AG10803 (cell line): ENCODE data around the gene CD300C.

Experiments
- DNase-seq: peaks from one replicate; pipeline ENCODE4 v3.0.0; 2010; ENCODE audit warnings: low read depth
- H3K4me3 ChIP-seq: 2 replicates; pipeline ENCODE4 v1.5.1; 2011; ENCODE audit warnings: mild to moderate bottlenecking, low read length, control low read depth
- TF ChIP-seq, protein P1 (sequence below): conservative IDR thresholded peaks from 2 replicates; pipeline ENCODE4 v1.5.1; 2011; ENCODE audit warnings: mild to moderate bottlenecking, low read length, control low read depth, inconsistent platforms

Gene CD300C

DNA sequence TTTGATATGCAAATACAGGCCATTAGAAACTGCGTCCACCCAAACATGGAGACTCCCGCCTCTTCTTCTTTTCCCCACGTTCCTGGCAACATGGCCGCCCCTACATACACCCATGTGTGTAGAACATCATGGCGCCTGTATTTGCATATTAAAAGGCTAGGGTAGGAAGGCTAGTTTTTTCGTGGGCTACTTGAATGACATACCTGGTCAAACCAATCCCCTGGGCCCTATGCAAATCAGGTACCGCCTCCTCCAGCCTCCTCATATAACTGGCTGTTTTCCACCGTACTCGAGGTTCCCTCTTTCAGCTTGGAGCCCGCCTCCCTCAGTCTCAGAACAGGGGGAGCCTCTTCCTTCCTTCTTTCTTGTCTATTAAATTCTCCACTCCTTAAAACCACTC lies 13.8 kb downstream of the CD300C start:
- no peak overlapping the region for H3K4me3 ChIP-seq
- no peak for DNase-seq
- TF ChIP-seq, protein P1, sequence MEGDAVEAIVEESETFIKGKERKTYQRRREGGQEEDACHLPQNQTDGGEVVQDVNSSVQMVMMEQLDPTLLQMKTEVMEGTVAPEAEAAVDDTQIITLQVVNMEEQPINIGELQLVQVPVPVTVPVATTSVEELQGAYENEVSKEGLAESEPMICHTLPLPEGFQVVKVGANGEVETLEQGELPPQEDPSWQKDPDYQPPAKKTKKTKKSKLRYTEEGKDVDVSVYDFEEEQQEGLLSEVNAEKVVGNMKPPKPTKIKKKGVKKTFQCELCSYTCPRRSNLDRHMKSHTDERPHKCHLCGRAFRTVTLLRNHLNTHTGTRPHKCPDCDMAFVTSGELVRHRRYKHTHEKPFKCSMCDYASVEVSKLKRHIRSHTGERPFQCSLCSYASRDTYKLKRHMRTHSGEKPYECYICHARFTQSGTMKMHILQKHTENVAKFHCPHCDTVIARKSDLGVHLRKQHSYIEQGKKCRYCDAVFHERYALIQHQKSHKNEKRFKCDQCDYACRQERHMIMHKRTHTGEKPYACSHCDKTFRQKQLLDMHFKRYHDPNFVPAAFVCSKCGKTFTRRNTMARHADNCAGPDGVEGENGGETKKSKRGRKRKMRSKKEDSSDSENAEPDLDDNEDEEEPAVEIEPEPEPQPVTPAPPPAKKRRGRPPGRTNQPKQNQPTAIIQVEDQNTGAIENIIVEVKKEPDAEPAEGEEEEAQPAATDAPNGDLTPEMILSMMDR = no peak

DNA sequence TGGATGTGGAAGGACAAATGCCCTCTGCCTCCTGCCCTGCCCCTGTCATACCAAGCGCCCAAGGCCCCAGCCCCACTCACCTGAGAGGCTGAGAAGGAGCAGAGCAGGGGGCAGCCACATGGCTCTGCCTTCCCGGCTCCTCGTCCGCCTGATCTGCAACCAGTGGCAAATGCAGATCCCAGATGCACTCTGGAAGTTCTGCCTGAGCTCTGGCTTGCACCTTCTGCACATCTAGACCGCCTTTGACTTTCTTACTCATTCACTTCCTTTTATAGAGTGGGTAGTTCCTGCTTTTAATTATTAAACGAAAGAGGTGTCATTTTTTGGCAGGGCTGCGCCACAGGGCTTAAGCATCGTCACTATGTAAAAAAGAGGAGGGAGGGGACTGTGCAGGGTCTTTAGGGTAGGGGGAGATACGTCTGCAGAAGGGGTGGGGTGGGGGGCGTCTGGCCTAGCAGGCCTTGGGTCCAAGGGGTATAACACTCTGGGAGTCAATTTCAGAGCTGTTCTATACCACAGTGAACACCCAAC lies 14.6 kb downstream of the CD300C start, which contains the start of gene CD300LB:
Gene CD300LB (minus strand): TSS at position 245 of the 531 bp plus-strand sequence. CDS start 125 bp downstream, at position 120.
- TF ChIP-seq, protein P1 = no peak
- no peak for DNase-seq
- no peak within 1 kb of the TSS for H3K4me3 ChIP-seq

DNA sequence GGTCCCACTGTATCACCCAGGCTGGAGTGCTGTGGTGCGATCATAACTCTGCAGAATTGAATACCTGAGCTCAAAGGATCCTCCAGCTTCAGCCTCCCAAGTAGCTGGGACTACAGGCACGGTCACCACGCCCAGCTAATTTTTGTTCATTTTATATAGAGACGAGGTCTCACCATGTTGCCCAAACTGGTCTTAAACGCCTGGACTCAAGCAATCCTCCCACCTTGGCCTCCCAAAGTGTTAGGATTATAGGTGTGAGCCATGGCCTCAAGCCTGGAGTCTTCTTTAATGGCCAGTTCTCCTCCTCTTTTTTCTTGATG lies 15.1 kb downstream of the CD300C start:
- TF ChIP-seq, protein P1 = no peak
- H3K4me3 ChIP-seq = no peak overlapping the region
- no peak for DNase-seq

DNA sequence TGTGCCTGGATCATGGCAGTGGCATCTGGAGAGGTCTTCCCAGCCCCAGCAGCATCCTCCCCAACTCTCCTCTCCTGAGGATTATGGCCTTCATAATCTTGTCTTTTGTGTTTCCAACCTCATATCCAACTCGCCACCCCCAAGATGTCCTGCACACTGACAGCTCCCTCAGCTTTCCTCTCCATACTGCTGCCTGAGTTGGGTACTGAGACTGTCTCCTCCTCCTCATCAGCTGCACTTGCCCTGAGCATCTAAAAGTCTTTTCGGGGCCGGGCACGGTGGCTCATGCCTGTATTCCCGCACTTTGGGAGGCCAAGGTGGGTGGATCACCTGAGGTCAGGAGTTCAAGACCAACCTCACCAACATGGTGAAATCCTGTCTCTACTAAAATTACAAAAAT lies 16.7 kb downstream of the CD300C start:
- TF ChIP-seq, protein P1 = no peak
- H3K4me3 ChIP-seq = no peak overlapping the region
- no peak for DNase-seq

DNA sequence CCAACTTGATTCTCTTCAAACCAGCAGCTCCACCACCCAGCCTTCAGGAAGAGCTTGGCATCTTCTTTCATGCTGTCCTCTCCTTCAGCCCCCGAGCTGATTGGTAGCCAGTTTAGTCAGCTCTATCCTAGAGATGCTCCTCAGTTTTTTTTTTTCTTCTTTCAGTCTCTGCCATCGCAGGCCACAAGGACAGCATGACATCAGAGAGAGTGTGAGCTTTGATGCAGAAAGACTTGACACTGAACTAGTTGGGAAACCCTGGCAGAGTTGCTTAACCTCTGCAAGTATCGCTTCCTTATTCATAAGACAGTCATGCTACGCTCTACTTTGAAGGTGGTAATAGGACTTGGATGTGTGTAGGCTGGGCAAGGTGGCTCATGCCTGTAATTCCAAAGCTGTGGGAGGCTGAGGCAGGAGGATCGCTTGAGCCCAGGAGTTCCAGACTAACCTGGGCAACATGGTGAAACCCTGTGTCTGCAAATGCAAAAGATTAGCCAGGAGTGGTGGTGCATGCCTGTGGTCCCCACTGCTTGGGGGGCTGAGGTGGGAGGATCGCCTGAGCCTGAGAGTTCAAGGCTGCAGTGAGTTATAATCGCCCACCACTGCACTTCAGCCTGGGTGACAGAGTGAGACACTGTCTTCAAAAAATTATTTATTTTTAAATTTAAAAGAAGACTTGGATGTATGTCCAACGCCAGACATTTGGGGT lies 17.3 kb downstream of the CD300C start:
- TF ChIP-seq, protein P1 = no peak
- DNase-seq = no peak
- H3K4me3 ChIP-seq = no peak overlapping the region

DNA sequence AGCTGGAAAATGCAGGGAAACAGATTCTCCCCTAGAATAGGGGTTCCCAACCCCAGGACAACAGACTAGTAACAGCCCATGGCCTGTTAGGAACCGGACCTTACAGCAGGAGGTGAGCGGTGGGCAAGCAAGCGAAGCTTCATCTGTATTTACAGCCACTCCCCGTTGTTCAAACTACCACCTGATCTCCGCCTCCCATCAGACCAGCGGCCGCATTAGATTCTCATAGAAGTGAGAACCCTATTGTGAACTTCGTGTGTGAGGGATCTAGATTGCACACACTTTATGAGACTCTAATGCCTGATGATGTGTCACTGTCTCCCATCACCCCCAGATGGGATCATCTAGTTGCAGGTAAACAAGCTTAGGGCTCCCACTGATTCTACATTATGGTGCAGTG lies 18.2 kb downstream of the CD300C start:
- TF ChIP-seq, protein P1 = no peak
- DNase-seq = no peak

DNA sequence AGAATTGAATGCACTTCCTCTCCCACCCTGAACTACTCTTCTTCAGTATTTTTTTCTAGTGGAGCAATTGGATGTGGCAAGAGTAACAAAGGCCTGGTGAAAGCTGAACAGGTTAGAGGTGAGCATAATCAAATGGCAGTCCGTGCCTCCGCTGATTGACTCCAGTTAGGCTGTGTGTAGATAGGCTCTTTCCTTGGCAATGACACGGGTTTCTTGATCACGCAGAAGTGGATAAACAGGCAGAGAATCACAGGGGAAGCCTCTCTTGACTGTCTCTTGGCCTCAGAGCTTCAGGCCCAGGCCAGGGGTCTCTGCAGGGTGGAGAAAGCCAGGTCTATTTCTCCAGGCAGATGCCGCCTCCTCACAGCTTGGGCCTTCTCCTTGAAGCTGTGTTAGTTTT lies 18.8 kb downstream of the CD300C start:
- no peak for DNase-seq
- TF ChIP-seq, protein P1 = no peak
- H3K4me3 ChIP-seq = no peak overlapping the region

More for the DNA sequence above, 18.2 kb downstream of the CD300C start:
- no peak overlapping the region for H3K4me3 ChIP-seq
